Hepatocyte (in vitro differentiated cells): ENCODE measurements around the gene DBN1.

Source experiments
- CTCF ChIP-seq: fragments of 200-600 bp; sonication (generic); IDR thresholded peaks from 2 replicates; pipeline ENCODE4 v1.5.1; 2016; ENCODE audit warnings: antibody characterized with exemption, mild to moderate bottlenecking; ENCODE audit not compliant: poor library complexity
- EZH2 ChIP-seq: fragments of 200-600 bp; sonication (generic); IDR thresholded peaks from 2 replicates; pipeline ENCODE4 v1.6.1; 2016; ENCODE audit warnings: antibody characterized with exemption, mild to moderate bottlenecking, borderline replicate concordance

GRCh38 chr5:177438468-177438867 is 35.0 kb downstream of the DBN1 start:
- no peak for TF ChIP-seq CTCF
- TF ChIP-seq EZH2, result no peak
